Calu3 (cell line): ENCODE data around the gene PRKCA. TPM values are rescaled to one million over a fixed set of nuclear protein-coding genes. Genes with fewer than 3 reads are reported as not detected.

Experiments used
- BruUV-seq: library from RNA; stranded (reverse); fragments of 400-500 nt; replicated peaks from 2 replicates; lab custom pipeline; 2021; lab: Mats Ljungman, UMichigan
- CTCF ChIA-PET: fragments of 300-600 bp; sonication (Branson Sonifier 250); formaldehyde crosslinking; loops from one replicate; lab custom pipeline; 2022; ENCODE audit warnings: antibody characterized with exemption; lab: Charles Lee
- DNase-seq: peaks from one replicate; pipeline ENCODE4 v3.0.0; 2022
- H3K27ac Mint-ChIP-seq: one replicate; pipeline ENCODE4 v1.8.0; 2022; ENCODE audit warnings: mixed read lengths; ENCODE audit not compliant: unreplicated experiment
- H3K27me3 Mint-ChIP-seq: one replicate; pipeline ENCODE4 v1.8.0; 2022; ENCODE audit warnings: mixed read lengths; ENCODE audit not compliant: unreplicated experiment
- H3K36me3 Mint-ChIP-seq: one replicate; pipeline ENCODE4 v1.8.0; 2022; ENCODE audit warnings: mild to moderate bottlenecking, moderate library complexity, mixed read lengths; ENCODE audit not compliant: insufficient read depth, unreplicated experiment
- H3K4me1 Mint-ChIP-seq: one replicate; pipeline ENCODE4 v1.8.0; 2022; ENCODE audit warnings: mild to moderate bottlenecking, low read depth, mixed read lengths; ENCODE audit not compliant: unreplicated experiment
- H3K4me3 Mint-ChIP-seq: one replicate; pipeline ENCODE4 v1.8.0; 2022; ENCODE audit warnings: mild to moderate bottlenecking, low read depth, moderate library complexity, mixed read lengths; ENCODE audit not compliant: unreplicated experiment
- H3K9me3 Mint-ChIP-seq: one replicate; pipeline ENCODE4 v1.8.0; 2022; ENCODE audit warnings: low read depth, mixed read lengths; ENCODE audit not compliant: unreplicated experiment
- CTCF ChIP-seq: fragments of 200-600 bp; IDR thresholded peaks from one replicate; pipeline ENCODE4 v1.8.0; 2022; ENCODE audit warnings: antibody characterized with exemption; ENCODE audit not compliant: unreplicated experiment
- intact Hi-C: fragments of 100-400 bp; cut with micrococcal nuclease; formaldehyde crosslinking; loops from one replicate; pipeline ENCODE4 v1.10.0; 2022; ENCODE audit not compliant: unreplicated experiment
- total RNA-seq: library from RNA; stranded (reverse); gene quantifications from 2 replicates; pipeline ENCODE4 v1.2.3, GENCODE V29; 2022

Gene PRKCA
- total RNA-seq, 1 experiment from 2014 or later = 126 TPM

- Mint-ChIP-seq H3K27ac (no peak overlapping the region), H3K4me1 (peaks cover 10% of the 10 kb centered on the region), H3K36me3 (no peaks in the 10 kb centered on the region), H3K4me3 (no peak overlapping the region), H3K27me3 (no peaks in the 10 kb centered on the region), H3K9me3 (no peaks in the 10 kb centered on the region)
- intact Hi-C loops = no loop called here
- DNase-seq = no peak
- CTCF ChIA-PET = no interaction called here
- BruUV-seq = no TSS peak
- TF ChIP-seq CTCF = no peak
Measured at GRCh38 chr17:66589892-66590291, 287.5 kb downstream of the PRKCA start.

GRCh38 chr17:66593116-66593515, 290.7 kb downstream of the PRKCA start:
- H3K4me3 Mint-ChIP-seq = no peak overlapping the region
- H3K27me3 Mint-ChIP-seq = no peaks in the 10 kb centered on the region
- no peaks in the 10 kb centered on the region for H3K4me1 Mint-ChIP-seq
- CTCF ChIA-PET = no interaction called here
- H3K9me3 Mint-ChIP-seq = no peaks in the 10 kb centered on the region
- TF ChIP-seq CTCF = no peak
- no peak for DNase-seq
- BruUV-seq = no TSS peak
- no peaks in the 10 kb centered on the region for H3K36me3 Mint-ChIP-seq
- H3K27ac Mint-ChIP-seq = no peak overlapping the region
- intact Hi-C loops = no loop called here

- Mint-ChIP-seq H3K27ac (no peak overlapping the region), H3K36me3 (no peaks in the 10 kb centered on the region), H3K27me3 (no peaks in the 10 kb centered on the region), H3K4me3 (no peak overlapping the region), H3K9me3 (no peaks in the 10 kb centered on the region), H3K4me1 (no peaks in the 10 kb centered on the region)
- BruUV-seq = no TSS peak
- no peak for DNase-seq
- CTCF ChIA-PET = interaction anchor here (0.7 kb wide), 1 partner anchor 1378 kb away, joined by 3 read pairs; no protein-coding TSS in a partner anchor
- intact Hi-C loops = no loop called here
- TF ChIP-seq CTCF = no peak
Measured at GRCh38 chr17:66595893-66596292, 293.5 kb downstream of the PRKCA start.

GRCh38 chr17:66602659-66603384, 300.4 kb downstream of the PRKCA start:
- Mint-ChIP-seq H3K27ac (peak overlapping the region; percentile 66), H3K4me1 (no peaks in the 10 kb centered on the region), H3K4me3 (no peak overlapping the region), H3K9me3 (no peaks in the 10 kb centered on the region), H3K36me3 (no peaks in the 10 kb centered on the region), H3K27me3 (no peaks in the 10 kb centered on the region)
- no peak for DNase-seq
- intact Hi-C loops = no loop called here
- CTCF ChIA-PET = no interaction called here
- TF ChIP-seq CTCF = no peak
- BruUV-seq = no TSS peak
